Left lung (tissue), 10 donors: ENCODE results near the gene RAB6A. TPM values are rescaled to one million over a fixed set of nuclear protein-coding genes. Genes with fewer than 3 reads are reported as not detected.

Experiments
- ATAC-seq: fragments of 200-7000 bp; cut with Tn5 transposase; one replicate; pipeline ENCODE4 v1.9.1; 2020; ENCODE audit warnings: moderate library complexity
- DNase-seq, 4 donors: peaks; one replicate each; pipeline ENCODE4 v3.0.0-alpha.2; 2013 to 2020
- H3K27ac ChIP-seq, 2 donors: fragments of 200-600 bp; sonication (generic) in 1 of 2; one replicate each; pipeline versions ENCODE4 v1.5.0 to v1.8.0; 2020 to 2021
- H3K27me3 ChIP-seq, 2 donors: fragments of 200-600 bp; sonication (generic) in 1 of 2; one replicate each; pipeline versions ENCODE4 v1.5.0 to v1.8.0; 2020 to 2021
- H3K36me3 ChIP-seq, 2 donors: fragments of 200-600 bp; sonication (generic) in 1 of 2; one replicate each; pipeline versions ENCODE4 v1.5.0 to v1.8.0; 2020 to 2021
- H3K4me1 ChIP-seq, 2 donors: fragments of 200-600 bp; one replicate each; pipeline ENCODE4 v1.8.0; 2021
- H3K4me3 ChIP-seq, 2 donors: fragments of 200-600 bp; sonication (generic) in 1 of 2; one replicate each; pipeline versions ENCODE4 v1.5.0 to v1.8.0; 2020 to 2021; ENCODE audit warnings: mild to moderate bottlenecking in 1 of 2
- H3K9me3 ChIP-seq, 2 donors: fragments of 200-600 bp; sonication (generic) in 1 of 2; one replicate each; pipeline versions ENCODE4 v1.5.0 to v1.8.0; 2020 to 2021
- intact Hi-C, 2 donors: fragments of 100-400 bp; cut with DNase I; formaldehyde crosslinking; loops; one replicate each; pipeline versions ENCODE4 v1.11.2 to v1.14.2; 2022
- polyA plus RNA-seq, 6 donors: library from polyadenylated mRNA; unstranded; fragments of 120-200 nt; gene quantifications; one replicate each; pipeline ENCODE4 v1.2.1, GENCODE V29; 2013; ENCODE audit not compliant: insufficient read length in 6 of 6
- total RNA-seq, 2 donors: library from RNA; stranded (reverse); fragmentation: NEBNext Ultra II Directional; extraction: Animal tissue kit (Norgen Biotek cat#: 25700); gene quantifications; one replicate each; pipeline ENCODE4 v1.2.1, GENCODE V29; 2021
- TF ChIP-seq, protein P1 (sequence below), 2 donors: fragments of 200-600 bp; sonication (generic) in 1 of 2; IDR thresholded peaks; one replicate each; pipeline versions ENCODE4 v1.5.0 to v1.8.0; 2021; ENCODE audit warnings: antibody characterized with exemption in 2 of 2
- donor health status: DM: no; HTN: yes; CAD: no.
- donor health status: DM: no; HTN: no; CAD: no.

RAB6A gene
- total and polyA plus RNA-seq, 8 donors = 93.7 to 150 (median 110) TPM

DNA sequence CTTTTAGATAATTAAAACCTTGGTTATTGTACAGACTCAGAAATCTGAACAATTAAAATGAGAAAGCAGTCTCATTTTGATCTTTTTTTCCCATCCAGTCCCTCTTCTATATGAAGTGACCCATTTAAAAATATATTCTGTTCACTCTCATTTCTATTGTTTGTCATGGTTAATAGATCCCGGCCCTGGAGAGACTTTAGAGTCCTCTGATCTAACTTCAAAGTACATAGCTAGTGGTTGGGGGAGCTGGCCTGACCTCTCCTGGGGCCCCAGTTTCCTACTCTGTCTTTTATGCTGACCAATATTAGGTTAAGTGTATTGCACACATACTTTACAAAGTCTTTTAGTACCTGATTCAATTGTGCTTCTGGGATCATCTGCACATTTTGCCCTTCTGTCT is 40.3 kb upstream of the RAB6A start:
- Histone ChIP-seq H3K27me3 (no peaks in the 10 kb centered on the region), H3K4me3 (no peak overlapping the region), H3K4me1 (no peaks in the 10 kb centered on the region), H3K36me3 (peaks cover 0 to 20% of the 10 kb centered on the region in 2 donors), H3K27ac (no peak overlapping the region), H3K9me3 (no peaks in the 10 kb centered on the region)
- intact Hi-C loops = no loop called here
- TF ChIP-seq, protein P1, sequence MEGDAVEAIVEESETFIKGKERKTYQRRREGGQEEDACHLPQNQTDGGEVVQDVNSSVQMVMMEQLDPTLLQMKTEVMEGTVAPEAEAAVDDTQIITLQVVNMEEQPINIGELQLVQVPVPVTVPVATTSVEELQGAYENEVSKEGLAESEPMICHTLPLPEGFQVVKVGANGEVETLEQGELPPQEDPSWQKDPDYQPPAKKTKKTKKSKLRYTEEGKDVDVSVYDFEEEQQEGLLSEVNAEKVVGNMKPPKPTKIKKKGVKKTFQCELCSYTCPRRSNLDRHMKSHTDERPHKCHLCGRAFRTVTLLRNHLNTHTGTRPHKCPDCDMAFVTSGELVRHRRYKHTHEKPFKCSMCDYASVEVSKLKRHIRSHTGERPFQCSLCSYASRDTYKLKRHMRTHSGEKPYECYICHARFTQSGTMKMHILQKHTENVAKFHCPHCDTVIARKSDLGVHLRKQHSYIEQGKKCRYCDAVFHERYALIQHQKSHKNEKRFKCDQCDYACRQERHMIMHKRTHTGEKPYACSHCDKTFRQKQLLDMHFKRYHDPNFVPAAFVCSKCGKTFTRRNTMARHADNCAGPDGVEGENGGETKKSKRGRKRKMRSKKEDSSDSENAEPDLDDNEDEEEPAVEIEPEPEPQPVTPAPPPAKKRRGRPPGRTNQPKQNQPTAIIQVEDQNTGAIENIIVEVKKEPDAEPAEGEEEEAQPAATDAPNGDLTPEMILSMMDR (IDR thresholded peaks at IDR 0.05) = no peak
- no peak for ATAC-seq
- DNase-seq = no peak

DNA sequence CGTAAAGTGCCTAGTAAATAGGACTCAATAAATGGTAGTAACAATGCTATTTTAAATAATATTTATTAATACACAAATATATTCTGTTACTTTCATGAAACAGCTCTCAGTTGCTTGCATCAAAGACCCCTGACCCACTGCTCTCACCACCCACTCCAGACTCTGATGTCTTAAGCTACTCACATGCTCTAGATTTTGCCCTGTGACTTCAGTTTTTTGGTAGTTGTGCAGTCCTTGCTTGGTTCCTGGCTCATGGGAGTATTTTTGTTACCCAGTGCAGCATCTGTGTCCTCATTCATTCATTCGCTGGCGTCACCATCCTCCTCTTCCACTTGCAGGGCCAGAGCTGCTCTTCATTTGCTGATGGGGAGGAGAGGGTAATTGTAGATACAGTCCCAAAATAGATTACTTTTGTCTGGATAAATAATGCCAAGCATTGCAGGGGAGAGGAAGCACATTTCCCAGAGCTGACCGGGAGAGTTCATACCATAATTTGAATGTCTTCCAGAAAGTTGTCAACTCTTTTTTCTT is 39.5 kb upstream of the RAB6A start:
- no peaks in the 10 kb centered on the region for H3K27me3 ChIP-seq
- DNase-seq (no peak), ATAC-seq (no peak)
- no peak overlapping the region for H3K4me3 ChIP-seq
- intact Hi-C loops = no loop called here
- TF ChIP-seq, protein P1 (IDR thresholded peaks at IDR 0.05) = no peak
- H3K9me3 ChIP-seq = no peaks in the 10 kb centered on the region
- peaks cover 0 to 16% of the 10 kb centered on the region in 2 donors for H3K36me3 ChIP-seq
- no peaks in the 10 kb centered on the region for H3K4me1 ChIP-seq
- H3K27ac ChIP-seq = no peak overlapping the region

DNA sequence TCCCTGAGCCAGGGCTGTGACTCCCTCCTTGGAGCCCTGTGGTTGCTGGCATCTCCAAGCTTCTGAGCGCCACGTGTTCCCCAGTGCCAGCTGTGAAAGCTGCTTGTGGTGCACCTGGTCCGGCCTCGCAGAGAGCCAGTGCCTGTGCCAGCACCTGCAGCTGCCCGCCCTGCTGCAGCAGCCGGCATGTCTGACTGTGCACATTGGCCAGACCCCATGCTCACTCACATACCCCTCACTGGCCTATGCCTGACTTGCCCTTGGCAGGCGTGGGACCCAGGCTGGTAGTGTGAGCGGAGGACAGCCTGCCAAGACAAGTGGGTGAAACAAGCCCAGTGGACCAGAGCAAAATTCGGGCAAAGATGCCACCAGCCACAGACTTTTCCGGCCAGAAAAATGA is 36.6 kb upstream of the RAB6A start:
- DNase-seq (no peak), ATAC-seq (no peak)
- intact Hi-C loops = no loop called here
- Histone ChIP-seq H3K27me3 (no peaks in the 10 kb centered on the region), H3K4me1 (no peaks in the 10 kb centered on the region), H3K4me3 (no peak overlapping the region), H3K9me3 (no peaks in the 10 kb centered on the region), H3K27ac (no peak overlapping the region), H3K36me3 (peaks cover 0 to 16% of the 10 kb centered on the region in 2 donors)
- TF ChIP-seq, protein P1 (IDR thresholded peaks at IDR 0.05) = no peak

DNA sequence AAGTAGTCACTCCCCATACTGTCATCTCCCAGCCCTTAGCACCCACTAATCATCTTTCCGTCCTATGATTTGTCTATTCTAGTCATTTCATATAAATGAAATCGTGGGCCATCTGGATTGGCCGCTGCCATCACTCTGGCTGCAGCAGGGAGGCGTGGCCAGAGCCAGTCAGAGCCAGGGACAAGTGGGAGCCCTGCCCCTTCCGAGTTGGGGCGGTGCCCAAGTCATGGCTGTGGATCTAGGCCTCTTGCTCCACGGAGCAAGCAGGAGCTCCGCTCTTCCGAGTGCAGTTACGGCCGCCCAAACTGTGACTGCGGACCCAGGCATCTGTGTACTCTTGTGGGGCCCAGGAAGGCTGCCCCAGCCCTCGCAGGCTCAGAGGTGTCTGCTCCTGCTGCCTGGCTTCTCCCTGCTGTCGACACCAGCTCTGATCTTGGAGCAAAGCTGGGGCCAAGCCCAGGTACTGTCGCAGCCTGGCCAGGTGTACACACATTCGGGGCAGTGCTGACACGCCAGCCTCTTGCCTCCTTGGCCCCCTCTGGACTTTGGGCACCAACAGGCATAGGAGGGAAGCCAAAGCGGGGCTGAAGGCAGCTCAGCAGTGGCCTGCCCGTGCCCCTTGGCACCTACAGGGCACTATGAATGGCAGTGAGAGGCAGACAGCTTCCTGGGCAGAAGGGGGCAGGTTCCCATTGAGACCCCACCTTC is 35.2 kb upstream of the RAB6A start:
- no peaks in the 10 kb centered on the region for H3K9me3 ChIP-seq
- no peak overlapping the region for H3K27ac ChIP-seq
- intact Hi-C loops = no loop called here
- peaks cover 0 to 19% of the 10 kb centered on the region in 2 donors for H3K36me3 ChIP-seq
- no peak for DNase-seq
- TF ChIP-seq, protein P1 (IDR thresholded peaks at IDR 0.05) = no peak
- H3K27me3 ChIP-seq = no peaks in the 10 kb centered on the region
- no peak overlapping the region for H3K4me3 ChIP-seq
- ATAC-seq = no peak
- H3K4me1 ChIP-seq = no peaks in the 10 kb centered on the region

DNA sequence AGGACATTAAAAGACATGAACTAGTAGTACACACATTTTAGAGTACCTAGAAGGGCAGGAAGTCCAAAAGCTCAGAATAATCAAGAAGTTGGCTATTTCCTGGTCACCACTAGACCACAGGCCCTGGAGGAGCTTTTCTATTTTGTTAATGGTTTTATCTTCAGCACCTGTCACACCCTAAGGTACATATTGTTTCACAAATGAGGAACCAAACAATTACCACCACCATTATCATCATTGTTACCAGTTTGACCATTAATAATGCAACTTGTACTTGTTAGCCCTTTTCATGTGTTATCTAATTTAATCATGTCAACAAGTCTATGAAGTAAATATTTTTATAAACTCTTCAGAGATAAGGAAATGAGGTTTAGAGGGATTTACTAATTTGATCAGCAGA is 31.7 kb upstream of the RAB6A start:
- Histone ChIP-seq H3K9me3 (no peaks in the 10 kb centered on the region), H3K4me3 (no peak overlapping the region), H3K27me3 (no peaks in the 10 kb centered on the region), H3K4me1 (peaks cover 0 to 13% of the 10 kb centered on the region in 2 donors), H3K36me3 (peaks cover 0 to 18% of the 10 kb centered on the region in 2 donors), H3K27ac (no peak overlapping the region)
- ATAC-seq (no peak), DNase-seq (no peak)
- TF ChIP-seq, protein P1 (IDR thresholded peaks at IDR 0.05) = no peak
- intact Hi-C loops = no loop called here
